Upper lobe of left lung (tissue), 6 donors: ENCODE results near the gene CAMK1G. TPM values are rescaled to one million over a fixed set of nuclear protein-coding genes. Genes with fewer than 3 reads are reported as not detected.

Source experiments
- ATAC-seq, 2 donors: fragments of 200-7000 bp; cut with Tn5 transposase; one replicate each; pipeline ENCODE4 v1.9.1; 2022; ENCODE audit warnings: mild to moderate bottlenecking in 2 of 2, moderate library complexity in 2 of 2; ENCODE audit not compliant: low FRiP score in 2 of 2
- DNase-seq, 2 donors: peaks; one replicate each; pipeline ENCODE4 v3.0.0-alpha.2; 2019 to 2020
- H3K27ac ChIP-seq, 4 donors: fragments of 200-600 bp; sonication (generic); one replicate each; pipeline ENCODE4 v1.5.1; 2016 to 2019
- H3K27me3 ChIP-seq, 4 donors: fragments of 200-600 bp; sonication (generic); one replicate each; pipeline ENCODE4 v1.5.1; 2017 to 2019
- H3K36me3 ChIP-seq, 4 donors: fragments of 200-600 bp; sonication (generic); one replicate each; pipeline ENCODE4 v1.5.1; 2016 to 2019
- H3K4me1 ChIP-seq, 4 donors: fragments of 200-600 bp; sonication (generic); one replicate each; pipeline ENCODE4 v1.5.1; 2018 to 2019
- H3K4me3 ChIP-seq, 4 donors: fragments of 200-600 bp; sonication (generic); one replicate each; pipeline ENCODE4 v1.5.1; 2017 to 2019; ENCODE audit warnings: mild to moderate bottlenecking in 2 of 4, moderate library complexity in 1 of 4
- H3K9me3 ChIP-seq, 4 donors: fragments of 200-600 bp; sonication (generic); one replicate each; pipeline ENCODE4 v1.5.1; 2018 to 2019
- EP300 ChIP-seq, 4 donors: sonication (generic); formaldehyde crosslinking; IDR thresholded peaks; one replicate each; pipeline ENCODE4 v1.5.1; 2017; ENCODE audit warnings: antibody characterized with exemption in 4 of 4, control low read depth in 2 of 4
- POLR2A ChIP-seq, 4 donors: fragments of 450-650 bp; IDR thresholded peaks; one replicate each; pipeline ENCODE4 v1.5.1; 2016 to 2017; ENCODE audit warnings: antibody characterized with exemption in 4 of 4, mild to moderate bottlenecking in 2 of 4
- POLR2AphosphoS5 ChIP-seq, 2 donors: sonication (generic); formaldehyde crosslinking; IDR thresholded peaks; one replicate each; pipeline ENCODE4 v1.5.1; 2017; ENCODE audit warnings: antibody characterized with exemption in 2 of 2
- whole genome bisulfite sequencing, 2 donors: methylation state at CpG; one replicate each; pipeline ENCODE4 v1.1.5; 2017 to 2018; 5-methylcytosine and 5-hydroxymethylcytosine counted together
- total RNA-seq, 6 donors: library from RNA; depleted of rRNA in 4 of 6; stranded (reverse); fragments of >200 nt in 4 of 6; gene quantifications; one replicate each; pipeline versions ENCODE4 v1.1.0 to v1.2.1, GENCODE V29; 2016 to 2021
- TF ChIP-seq, protein P1 (sequence below), 6 experiments: fragments of 450-650 bp in 4 of 6; fragments of 200-600 bp in 2 of 6; sonication (generic) in 2 of 6; IDR thresholded peaks; one replicate each; pipeline ENCODE4 v1.5.1; 2016 to 2019; ENCODE audit warnings: antibody characterized with exemption in 6 of 6
- donor health status: DM: no; HTN: no; CAD: no; lungs with moderate emphysema.
- donor health status: DM: no; HTN: yes; CAD: no; lungs with severe emphysema.

CAMK1G gene
- total RNA-seq, 6 donors from 2014 or later = 0.20 to 0.46 (median 0.30) TPM; not detected in 3

- TF ChIP-seq EP300 (IDR thresholded peaks at IDR 0.05) (no peak), POLR2A (IDR thresholded peaks at IDR 0.05) (no peak)
- TF ChIP-seq, protein P1, sequence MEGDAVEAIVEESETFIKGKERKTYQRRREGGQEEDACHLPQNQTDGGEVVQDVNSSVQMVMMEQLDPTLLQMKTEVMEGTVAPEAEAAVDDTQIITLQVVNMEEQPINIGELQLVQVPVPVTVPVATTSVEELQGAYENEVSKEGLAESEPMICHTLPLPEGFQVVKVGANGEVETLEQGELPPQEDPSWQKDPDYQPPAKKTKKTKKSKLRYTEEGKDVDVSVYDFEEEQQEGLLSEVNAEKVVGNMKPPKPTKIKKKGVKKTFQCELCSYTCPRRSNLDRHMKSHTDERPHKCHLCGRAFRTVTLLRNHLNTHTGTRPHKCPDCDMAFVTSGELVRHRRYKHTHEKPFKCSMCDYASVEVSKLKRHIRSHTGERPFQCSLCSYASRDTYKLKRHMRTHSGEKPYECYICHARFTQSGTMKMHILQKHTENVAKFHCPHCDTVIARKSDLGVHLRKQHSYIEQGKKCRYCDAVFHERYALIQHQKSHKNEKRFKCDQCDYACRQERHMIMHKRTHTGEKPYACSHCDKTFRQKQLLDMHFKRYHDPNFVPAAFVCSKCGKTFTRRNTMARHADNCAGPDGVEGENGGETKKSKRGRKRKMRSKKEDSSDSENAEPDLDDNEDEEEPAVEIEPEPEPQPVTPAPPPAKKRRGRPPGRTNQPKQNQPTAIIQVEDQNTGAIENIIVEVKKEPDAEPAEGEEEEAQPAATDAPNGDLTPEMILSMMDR (IDR thresholded peaks at IDR 0.05) = no peak
- DNase-seq (peak in 1 of 2 donors; percentile 47), ATAC-seq (no peak)
- no peaks in the 10 kb centered on the region for H3K27me3 ChIP-seq
- no peaks in the 10 kb centered on the region for H3K9me3 ChIP-seq
- peaks cover 12 to 25% (median 24%) of the 10 kb centered on the region in 4 donors for H3K4me1 ChIP-seq
- H3K36me3 ChIP-seq = peaks cover 0 to 26% (median 13%) of the 10 kb centered on the region in 4 donors
- 91% methylated on average over 13 to 24 of the region's 24 CpGs for WGBS, 2 donors
- no peak overlapping the region for H3K27ac ChIP-seq
- H3K4me3 ChIP-seq = no peak overlapping the region
These were observed 39.6 kb downstream of the CAMK1G start for GRCh38 chr1:209622841-209623829.

- WGBS, 2 donors = 73 to 89% methylated on average over 13 to 15 of the region's 15 CpGs
- Histone ChIP-seq H3K27me3 (no peaks in the 10 kb centered on the region), H3K36me3 (peaks cover 0 to 19% (median 9%) of the 10 kb centered on the region in 4 donors), H3K4me1 (peaks cover 12 to 25% (median 24%) of the 10 kb centered on the region in 4 donors), H3K9me3 (no peaks in the 10 kb centered on the region), H3K4me3 (no peak overlapping the region), H3K27ac (peak overlapping the region in 1 of 4 donors; percentile 48)
- DNase-seq (no peak), ATAC-seq (no peak)
- no peak for TF ChIP-seq POLR2A (IDR thresholded peaks at IDR 0.05)
- no peak for TF ChIP-seq EP300 (IDR thresholded peaks at IDR 0.05)
- no peak for TF ChIP-seq POLR2AphosphoS5 (IDR thresholded peaks at IDR 0.05)
- TF ChIP-seq, protein P1 (IDR thresholded peaks at IDR 0.05) = no peak
These were observed 41.3 kb downstream of the CAMK1G start for GRCh38 chr1:209624558-209625549.

DNA sequence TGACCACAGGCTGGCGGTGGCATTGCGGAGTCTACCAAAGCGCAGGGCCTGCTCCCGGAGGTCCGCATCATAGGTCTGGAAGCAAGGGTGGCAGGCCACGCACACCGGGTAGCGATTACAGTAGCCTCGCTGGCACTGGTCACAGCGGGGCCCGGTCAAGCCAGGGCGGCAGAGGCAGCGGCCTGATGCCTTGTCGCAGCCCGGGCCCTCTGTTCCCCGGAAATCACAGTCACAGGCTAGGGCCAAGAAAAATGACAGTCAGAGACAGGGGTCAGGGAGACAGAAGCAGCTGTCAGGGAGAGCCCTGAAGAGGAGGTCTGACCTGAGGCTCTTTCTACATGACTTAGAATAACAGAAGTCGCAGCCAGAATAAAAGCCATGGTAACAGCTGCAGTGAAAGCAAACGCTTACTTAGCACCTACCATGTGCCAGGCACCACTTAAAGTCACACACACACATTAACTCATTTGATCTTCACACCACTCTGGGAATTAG lies 42.3 kb downstream of the CAMK1G start:
- no peak overlapping the region for H3K4me3 ChIP-seq
- 46 to 93% methylated on average over 11 to 18 of the region's 18 CpGs for WGBS, 2 donors
- peaks cover 12 to 25% (median 19%) of the 10 kb centered on the region in 4 donors for H3K4me1 ChIP-seq
- H3K27me3 ChIP-seq = no peaks in the 10 kb centered on the region
- no peak for ATAC-seq
- peak in 1 of 2 donors; percentile 76 for DNase-seq
- H3K27ac ChIP-seq = peak overlapping the region in 3 of 4 donors; percentile 4 to 48 (median 17)
- H3K9me3 ChIP-seq = no peaks in the 10 kb centered on the region
- TF ChIP-seq, protein P1 (IDR thresholded peaks at IDR 0.05) = no peak
- TF ChIP-seq EP300 (IDR thresholded peaks at IDR 0.05) (no peak), POLR2AphosphoS5 (IDR thresholded peaks at IDR 0.05) (no peak), POLR2A (IDR thresholded peaks at IDR 0.05) (no peak)
- peaks cover 0 to 19% (median 9%) of the 10 kb centered on the region in 4 donors for H3K36me3 ChIP-seq

DNA sequence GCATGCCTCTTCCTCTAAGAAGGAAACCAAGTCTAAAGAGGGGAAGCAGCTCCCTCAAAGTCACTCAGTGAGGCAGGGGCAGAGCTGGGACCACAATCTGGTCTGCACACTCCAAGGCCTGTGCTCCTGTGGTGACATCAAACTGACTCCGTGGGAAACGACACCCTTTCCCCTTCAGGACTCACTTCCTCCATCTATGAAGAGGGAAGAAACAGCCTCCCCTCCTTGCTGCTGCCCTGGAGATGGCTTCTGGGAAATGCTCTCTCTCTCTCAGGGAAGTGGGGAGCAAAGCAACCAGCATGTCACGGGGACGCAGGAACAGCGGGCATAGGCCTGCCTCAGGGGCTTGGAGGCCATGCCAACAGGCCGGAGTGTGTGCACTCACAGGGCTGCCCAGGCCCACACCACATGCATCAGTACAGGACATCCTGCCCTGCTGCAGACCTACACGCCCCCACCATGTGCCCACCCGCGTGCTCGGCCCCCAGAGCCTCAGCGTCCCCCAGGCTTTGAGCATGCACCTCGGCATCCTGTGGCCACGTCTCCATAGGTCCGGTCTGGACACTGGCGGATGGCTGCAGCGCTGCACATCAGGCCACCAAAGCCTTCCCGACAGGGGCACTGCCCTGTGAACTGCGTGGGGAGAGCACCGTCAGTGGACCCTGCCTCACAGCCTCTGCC lies 43.0 kb downstream of the CAMK1G start:
- no peak for TF ChIP-seq POLR2AphosphoS5 (IDR thresholded peaks at IDR 0.05)
- TF ChIP-seq, protein P1 (IDR thresholded peaks at IDR 0.05) = no peak
- TF ChIP-seq EP300 (IDR thresholded peaks at IDR 0.05) = no peak
- TF ChIP-seq POLR2A (IDR thresholded peaks at IDR 0.05) = no peak
- Histone ChIP-seq H3K9me3 (no peaks in the 10 kb centered on the region), H3K4me1 (peaks cover 12 to 21% (median 19%) of the 10 kb centered on the region in 4 donors), H3K36me3 (peaks cover 0 to 19% (median 9%) of the 10 kb centered on the region in 4 donors), H3K4me3 (no peak overlapping the region), H3K27me3 (no peaks in the 10 kb centered on the region), H3K27ac (peak overlapping the region in 3 of 4 donors; percentile 4 to 29 (median 17))
- WGBS, 2 donors = 76 to 87% methylated on average over 5 to 11 of the region's 19 CpGs
- DNase-seq (peak in 1 of 2 donors; percentile 60), ATAC-seq (peak; percentile 11 to 28)
